GM12864 (cell line): ENCODE data around the gene ANXA6.

Source experiments
- DNase-seq: peaks from one replicate; pipeline ENCODE4 v3.0.0-alpha.2; 2011; ENCODE audit warnings: low read depth
- H3K4me3 ChIP-seq: 2 replicates; pipeline ENCODE4 v1.5.1; 2011; ENCODE audit warnings: mild to moderate bottlenecking, low read depth, low read length, control low read depth
- CTCF ChIP-seq: IDR thresholded peaks from 2 replicates; pipeline ENCODE4 v1.5.1; 2011; ENCODE audit warnings: low read depth, mild to moderate bottlenecking, moderate library complexity, low read length, control low read depth, inconsistent platforms; ENCODE audit errors: missing control alignments

Gene ANXA6

GRCh38 chr5:151089726-151090125 is 67.9 kb downstream of the ANXA6 start:
- H3K4me3 ChIP-seq, result no peak overlapping the region
- no peak for DNase-seq
- TF ChIP-seq CTCF, result no peak

GRCh38 chr5:151088986-151089385 is 68.6 kb downstream of the ANXA6 start:
- H3K4me3 ChIP-seq, result no peak overlapping the region
- TF ChIP-seq CTCF, result no peak
- no peak for DNase-seq

- no peak for TF ChIP-seq CTCF
- peak overlapping the region; percentile 83; the same call in 1 of the 2 replicates for H3K4me3 ChIP-seq
- no peak for DNase-seq
These were observed 70.1 kb downstream of the ANXA6 start for GRCh38 chr5:151087486-151087885.

- TF ChIP-seq CTCF, result no peak
- no peak for DNase-seq
- H3K4me3 ChIP-seq, result peak overlapping the region; percentile 83
These were observed 70.6 kb downstream of the ANXA6 start for GRCh38 chr5:151086905-151087360.

- no peak for DNase-seq
- peak overlapping the region; percentile 83 for H3K4me3 ChIP-seq
- no peak for TF ChIP-seq CTCF
These were observed 71.2 kb downstream of the ANXA6 start for GRCh38 chr5:151086192-151086869.

- H3K4me3 ChIP-seq, result peak overlapping the region; percentile 83
- TF ChIP-seq CTCF, result no peak
- no peak for DNase-seq
These were observed 72.0 kb downstream of the ANXA6 start for GRCh38 chr5:151085517-151086041.

GRCh38 chr5:151084363-151084762 is 73.2 kb downstream of the ANXA6 start:
- H3K4me3 ChIP-seq, result peak overlapping the region; percentile 83
- TF ChIP-seq CTCF, result no peak
- no peak for DNase-seq
